Activated naive CD4-positive, alpha-beta T cell treated with anti-CD3 and anti-CD28 coated beads, Interleukin-2, amount 10 ng/mL, durations not matched to agents 7 days and 5 days (primary cell): ENCODE measurements around the gene ITSN2.

Source experiments
- CTCF ChIA-PET: fragments of 350-600 bp; sonication (Branson Sonifier 250); formaldehyde crosslinking; loops from one replicate; lab custom pipeline; 2021; ENCODE audit warnings: antibody characterized with exemption; lab: Charles Lee
- DNase-seq: peaks from one replicate; pipeline ENCODE4 v3.0.0-alpha.2; 2020
- H3K27ac Mint-ChIP-seq: one replicate; pipeline ENCODE4 v1.8.0; 2021; ENCODE audit warnings: mild to moderate bottlenecking, moderate library complexity, mixed read lengths
- H3K27me3 Mint-ChIP-seq: one replicate; pipeline ENCODE4 v1.8.0; 2021; ENCODE audit warnings: mild to moderate bottlenecking, mixed read lengths
- H3K36me3 Mint-ChIP-seq: one replicate; pipeline ENCODE4 v1.8.0; 2021; ENCODE audit warnings: mixed read lengths
- H3K4me1 Mint-ChIP-seq: one replicate; pipeline ENCODE4 v1.8.0; 2021; ENCODE audit warnings: mixed read lengths
- H3K4me3 Mint-ChIP-seq: one replicate; pipeline ENCODE4 v1.8.0; 2021; ENCODE audit warnings: mild to moderate bottlenecking, moderate library complexity, mixed read lengths
- H3K9me3 Mint-ChIP-seq: one replicate; pipeline ENCODE4 v1.8.0; 2021; ENCODE audit warnings: mixed read lengths

ITSN2 gene

DNA sequence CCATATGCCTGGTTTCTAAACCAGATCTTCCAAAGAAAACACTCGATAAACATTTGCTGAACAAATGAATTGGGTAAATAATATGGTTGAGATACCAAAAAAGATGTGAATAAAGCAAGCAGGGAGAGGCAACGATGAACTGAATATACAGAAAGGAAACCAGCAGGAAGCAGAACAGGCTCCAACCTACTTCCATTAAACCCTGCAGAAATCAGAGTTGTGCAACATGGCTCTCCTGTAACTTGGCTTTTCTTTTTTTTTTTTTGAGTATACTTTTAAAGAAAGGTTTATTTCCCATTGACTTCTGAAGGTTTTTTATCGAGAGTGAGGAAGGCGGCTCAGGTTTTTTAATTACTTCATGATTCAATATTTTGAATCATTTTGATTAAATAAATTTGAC lies 23.5 kb downstream of the ITSN2 start:
- peaks cover 9% of the 10 kb centered on the region for H3K36me3 Mint-ChIP-seq
- DNase-seq, result no peak
- H3K4me3 Mint-ChIP-seq, result no peak overlapping the region
- no peak overlapping the region for H3K27ac Mint-ChIP-seq
- H3K4me1 Mint-ChIP-seq, result peaks cover 22% of the 10 kb centered on the region
- no peaks in the 10 kb centered on the region for H3K9me3 Mint-ChIP-seq
- no peaks in the 10 kb centered on the region for H3K27me3 Mint-ChIP-seq
- CTCF ChIA-PET, result no interaction called here

DNA sequence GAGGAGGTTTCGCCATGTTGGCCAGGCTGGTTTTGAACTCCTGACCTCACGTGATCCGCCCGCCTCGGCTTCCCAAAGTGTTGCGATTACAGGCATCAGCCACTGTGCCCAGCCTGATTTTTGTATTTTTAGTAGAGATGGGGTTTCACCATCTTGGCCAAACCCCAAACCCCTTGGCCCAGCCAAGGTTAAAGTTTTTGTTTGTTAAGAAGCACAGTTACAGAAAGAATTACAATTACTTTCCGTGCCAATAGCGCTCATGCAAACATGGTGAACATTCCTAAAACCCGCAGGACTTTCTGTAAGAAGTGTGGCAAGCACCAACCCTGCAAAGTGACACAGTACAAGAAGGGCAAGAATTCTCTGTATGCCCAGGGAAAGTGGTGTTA lies 26.1 kb downstream of the ITSN2 start:
- no peaks in the 10 kb centered on the region for H3K9me3 Mint-ChIP-seq
- no peak overlapping the region for H3K4me3 Mint-ChIP-seq
- no peak overlapping the region for H3K27ac Mint-ChIP-seq
- CTCF ChIA-PET, result no interaction called here
- no peaks in the 10 kb centered on the region for H3K27me3 Mint-ChIP-seq
- DNase-seq, result no peak
- peaks cover 17% of the 10 kb centered on the region for H3K4me1 Mint-ChIP-seq
- peaks cover 8% of the 10 kb centered on the region for H3K36me3 Mint-ChIP-seq

DNA sequence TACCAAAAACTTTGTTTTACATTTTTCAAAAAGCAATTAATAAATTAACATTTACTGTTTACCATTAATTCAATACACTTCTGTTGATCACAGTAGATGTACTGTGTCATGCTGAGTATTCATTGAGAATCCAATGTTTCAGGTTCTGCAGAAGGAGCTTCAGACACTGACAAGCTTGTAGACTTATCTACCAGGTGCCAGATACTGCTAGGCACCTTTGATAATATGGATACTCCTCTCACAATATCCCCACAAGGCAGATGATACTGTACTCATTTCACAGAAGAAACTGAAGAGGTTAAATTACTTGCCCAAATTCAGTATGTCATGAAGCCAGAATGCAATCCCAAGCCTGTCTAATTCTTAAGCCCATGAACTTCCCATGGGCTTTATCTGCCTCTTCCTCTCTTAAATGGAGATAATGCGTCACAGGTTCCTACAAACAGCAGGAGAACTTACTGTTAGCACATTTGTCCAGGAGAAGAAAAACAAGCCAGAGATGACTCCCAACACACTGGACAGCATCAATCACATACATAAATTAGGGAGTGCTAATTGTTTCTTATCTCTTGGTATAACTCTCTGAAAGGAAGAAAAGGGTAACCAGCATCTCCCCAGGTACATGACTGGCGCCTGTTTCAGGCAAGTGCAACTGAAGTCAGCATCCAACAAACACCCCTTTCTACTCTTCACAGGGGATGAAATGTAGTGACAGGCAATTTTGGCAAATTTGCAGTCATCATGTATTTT lies 27.4 kb downstream of the ITSN2 start:
- CTCF ChIA-PET, result no interaction called here
- Mint-ChIP-seq H3K27me3 (no peaks in the 10 kb centered on the region), H3K9me3 (no peaks in the 10 kb centered on the region), H3K4me3 (no peak overlapping the region), H3K4me1 (peaks cover 12% of the 10 kb centered on the region), H3K27ac (no peak overlapping the region), H3K36me3 (peaks cover 5% of the 10 kb centered on the region)
- no peak for DNase-seq

DNA sequence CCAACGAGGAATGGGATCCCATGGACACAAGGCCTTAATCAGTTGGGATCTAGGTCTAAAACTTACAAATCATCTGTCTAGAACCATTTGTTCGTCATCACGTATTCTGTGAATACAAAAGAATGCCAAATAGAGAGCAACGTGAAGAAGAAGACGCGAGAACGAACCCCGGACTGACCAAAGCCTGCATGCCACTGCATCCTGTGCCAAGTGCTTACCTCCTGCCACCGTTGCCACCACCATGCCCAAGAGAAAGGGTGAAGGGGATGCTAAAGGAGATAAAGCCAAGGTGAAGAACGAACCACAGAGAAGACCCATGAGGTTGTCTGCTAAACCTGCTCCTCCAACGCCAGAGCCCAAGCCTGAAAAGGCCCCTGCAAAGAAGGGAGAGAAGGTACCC lies 30.2 kb downstream of the ITSN2 start:
- DNase-seq, result no peak
- CTCF ChIA-PET, result no interaction called here
- no peak overlapping the region for H3K27ac Mint-ChIP-seq
- no peaks in the 10 kb centered on the region for H3K27me3 Mint-ChIP-seq
- H3K36me3 Mint-ChIP-seq, result peaks cover 8% of the 10 kb centered on the region
- peaks cover 12% of the 10 kb centered on the region for H3K4me1 Mint-ChIP-seq
- H3K4me3 Mint-ChIP-seq, result no peak overlapping the region
- no peaks in the 10 kb centered on the region for H3K9me3 Mint-ChIP-seq

DNA sequence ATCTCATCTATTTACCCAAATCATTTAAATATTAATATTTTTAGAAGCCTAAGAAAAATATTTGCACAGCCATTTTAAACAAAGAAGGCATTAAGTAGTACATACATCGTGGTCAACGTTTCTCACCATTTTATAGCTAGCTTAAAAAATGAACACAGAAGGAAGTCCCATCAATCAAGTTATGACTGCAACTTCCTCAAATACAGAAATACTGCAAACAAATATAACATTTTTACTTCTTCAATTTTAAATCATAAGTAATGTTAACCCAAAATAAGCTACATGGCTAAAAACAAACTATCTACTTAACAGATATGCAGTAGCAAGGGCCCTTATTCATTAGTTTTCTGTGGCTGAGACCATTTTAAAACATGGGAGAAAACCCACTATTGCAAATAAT lies 30.6 kb downstream of the ITSN2 start:
- CTCF ChIA-PET, result no interaction called here
- Mint-ChIP-seq H3K36me3 (peaks cover 8% of the 10 kb centered on the region), H3K27me3 (no peaks in the 10 kb centered on the region), H3K4me3 (no peak overlapping the region), H3K4me1 (peaks cover 12% of the 10 kb centered on the region), H3K9me3 (no peaks in the 10 kb centered on the region), H3K27ac (no peak overlapping the region)
- DNase-seq, result no peak

DNA sequence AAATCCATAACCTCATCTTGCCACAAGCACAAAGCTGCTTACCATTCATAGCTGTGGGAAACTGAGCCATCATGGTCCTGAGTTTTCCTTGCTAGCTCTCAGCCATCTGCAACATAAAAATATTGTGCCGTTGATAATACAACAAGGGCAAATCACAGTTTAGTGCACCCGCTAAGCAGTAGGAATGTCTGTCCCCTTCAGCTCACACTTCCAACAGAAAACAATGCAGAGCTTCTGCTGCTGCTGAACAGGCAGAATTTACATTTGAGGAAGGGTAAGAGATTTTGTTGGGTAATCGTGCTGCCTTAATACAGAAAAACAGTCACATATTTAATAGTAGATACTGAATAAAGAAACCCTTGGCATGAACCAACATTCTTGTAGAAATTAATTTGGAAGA lies 32.3 kb downstream of the ITSN2 start:
- H3K4me1 Mint-ChIP-seq, result peaks cover 5% of the 10 kb centered on the region
- no peaks in the 10 kb centered on the region for H3K9me3 Mint-ChIP-seq
- H3K4me3 Mint-ChIP-seq, result no peak overlapping the region
- no peak for DNase-seq
- no peak overlapping the region for H3K27ac Mint-ChIP-seq
- CTCF ChIA-PET, result no interaction called here
- no peaks in the 10 kb centered on the region for H3K27me3 Mint-ChIP-seq
- peaks cover 13% of the 10 kb centered on the region for H3K36me3 Mint-ChIP-seq

DNA sequence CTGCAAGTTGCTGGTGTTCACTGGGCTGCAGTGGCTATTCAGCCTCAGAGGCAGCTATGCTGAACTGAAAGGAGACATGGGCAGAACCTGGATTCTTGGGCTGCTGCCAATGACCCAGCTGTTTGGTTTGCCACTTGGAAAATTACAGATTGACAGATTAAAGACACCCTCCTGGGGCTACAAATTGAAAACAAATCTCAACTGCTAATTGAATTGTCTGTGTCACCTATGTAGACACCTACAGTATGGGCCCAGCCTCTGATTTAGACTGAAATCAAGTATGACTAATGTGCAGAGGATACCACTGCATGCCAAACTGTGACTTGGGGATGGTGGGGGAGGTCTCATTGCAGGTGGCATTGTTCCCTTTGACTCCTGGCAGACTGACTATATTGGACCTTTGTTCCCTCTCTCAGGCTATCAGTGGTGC lies 42.8 kb downstream of the ITSN2 start:
- no peak overlapping the region for H3K4me3 Mint-ChIP-seq
- peaks cover 5% of the 10 kb centered on the region for H3K4me1 Mint-ChIP-seq
- H3K9me3 Mint-ChIP-seq, result no peaks in the 10 kb centered on the region
- no peaks in the 10 kb centered on the region for H3K27me3 Mint-ChIP-seq
- DNase-seq, result no peak
- CTCF ChIA-PET, result no interaction called here
- no peak overlapping the region for H3K27ac Mint-ChIP-seq
- H3K36me3 Mint-ChIP-seq, result peaks cover 8% of the 10 kb centered on the region

DNA sequence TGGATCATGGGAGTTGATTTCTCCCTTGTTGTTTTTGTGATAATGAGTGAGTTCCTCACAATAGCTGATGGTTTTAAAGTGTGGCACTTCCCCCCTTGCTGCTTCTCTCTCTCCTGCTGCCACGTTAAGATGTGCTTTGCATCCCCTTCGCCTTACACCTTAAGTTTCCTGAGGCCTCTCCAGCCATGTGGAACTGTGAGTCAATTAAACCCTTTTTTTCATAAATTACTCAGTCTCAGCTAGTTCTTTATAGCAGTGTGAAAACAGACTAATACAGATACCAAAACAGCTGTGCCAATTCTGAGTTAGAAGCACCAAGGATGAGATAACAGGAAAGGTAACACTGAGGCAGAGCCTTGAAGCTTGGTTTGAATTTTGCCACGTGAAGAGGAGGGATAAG lies 44.7 kb downstream of the ITSN2 start:
- DNase-seq, result no peak
- H3K9me3 Mint-ChIP-seq, result no peaks in the 10 kb centered on the region
- peaks cover 14% of the 10 kb centered on the region for H3K36me3 Mint-ChIP-seq
- CTCF ChIA-PET, result no interaction called here
- H3K4me1 Mint-ChIP-seq, result peaks cover 5% of the 10 kb centered on the region
- H3K27me3 Mint-ChIP-seq, result no peaks in the 10 kb centered on the region
- H3K27ac Mint-ChIP-seq, result no peak overlapping the region
- no peak overlapping the region for H3K4me3 Mint-ChIP-seq

DNA sequence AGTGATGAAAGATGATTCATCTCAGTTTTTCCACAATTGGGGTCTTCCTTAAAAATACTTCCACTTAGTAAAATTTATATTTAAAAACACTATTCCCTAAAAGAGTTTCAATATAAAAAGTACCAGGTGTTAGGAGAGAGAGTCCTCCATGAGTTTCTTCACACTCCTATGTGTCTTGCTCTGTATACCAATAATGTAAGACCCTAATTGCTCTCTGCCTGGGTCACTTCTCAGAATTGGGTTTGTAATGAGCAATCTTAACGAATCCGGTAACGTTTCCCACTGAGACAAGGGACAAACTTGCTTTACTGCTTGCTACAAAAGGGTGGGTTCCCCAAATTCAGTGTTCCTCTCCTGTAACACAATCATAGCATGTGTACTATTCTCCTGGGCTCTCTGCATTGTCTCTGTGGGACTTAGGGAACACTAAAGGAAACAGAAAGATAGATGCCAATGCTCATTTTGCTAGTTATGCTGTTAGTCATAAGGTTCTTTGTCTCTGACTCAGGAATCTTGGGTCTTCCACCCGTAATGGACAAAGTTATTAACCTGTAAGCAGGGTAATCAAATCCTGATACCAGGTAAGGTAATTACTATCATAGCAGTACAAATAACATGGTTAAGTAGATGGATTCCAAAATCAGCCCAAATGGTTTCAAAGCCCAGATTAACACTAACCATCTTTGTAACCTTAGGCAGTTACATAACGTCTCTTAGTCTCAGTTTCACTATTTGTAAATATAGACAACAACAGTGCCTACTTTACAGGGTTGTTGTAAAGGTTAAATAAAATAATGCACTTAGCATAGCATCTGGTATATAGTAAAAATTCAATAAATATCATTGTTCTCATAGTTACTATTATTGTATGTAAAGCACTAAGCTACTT lies 46.3 kb downstream of the ITSN2 start:
- Mint-ChIP-seq H3K27ac (no peak overlapping the region), H3K4me1 (peaks cover 5% of the 10 kb centered on the region), H3K9me3 (no peaks in the 10 kb centered on the region), H3K27me3 (no peaks in the 10 kb centered on the region), H3K4me3 (no peak overlapping the region), H3K36me3 (peaks cover 17% of the 10 kb centered on the region)
- CTCF ChIA-PET, result no interaction called here
- DNase-seq, result no peak

DNA sequence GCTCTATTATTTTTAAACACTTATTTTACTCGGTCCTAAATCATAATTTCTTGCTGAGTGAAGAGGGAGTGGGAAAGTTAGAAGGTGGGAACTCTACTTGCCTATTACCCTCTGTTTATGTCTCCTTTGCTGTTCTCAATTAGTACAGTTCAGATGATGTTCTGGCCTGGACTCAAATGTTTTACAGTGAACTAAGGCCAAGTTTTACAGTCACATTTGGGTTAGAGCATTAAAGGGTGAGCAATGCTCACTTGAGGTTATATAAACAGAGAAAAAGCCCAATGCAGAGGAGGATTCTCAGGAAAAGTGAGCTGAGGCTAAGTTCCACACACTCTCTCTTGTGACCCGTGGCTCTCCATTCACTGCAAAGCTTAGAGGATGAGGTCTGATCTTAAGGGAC lies 52.4 kb downstream of the ITSN2 start:
- no peak overlapping the region for H3K27ac Mint-ChIP-seq
- H3K4me1 Mint-ChIP-seq, result no peaks in the 10 kb centered on the region
- H3K36me3 Mint-ChIP-seq, result peaks cover 35% of the 10 kb centered on the region
- H3K27me3 Mint-ChIP-seq, result no peaks in the 10 kb centered on the region
- no peaks in the 10 kb centered on the region for H3K9me3 Mint-ChIP-seq
- H3K4me3 Mint-ChIP-seq, result no peak overlapping the region
- CTCF ChIA-PET, result interaction anchor here (1.2 kb wide), 1 partner anchor 14 kb away, joined by 3 read pairs; no protein-coding TSS in a partner anchor
- DNase-seq, result no peak

DNA sequence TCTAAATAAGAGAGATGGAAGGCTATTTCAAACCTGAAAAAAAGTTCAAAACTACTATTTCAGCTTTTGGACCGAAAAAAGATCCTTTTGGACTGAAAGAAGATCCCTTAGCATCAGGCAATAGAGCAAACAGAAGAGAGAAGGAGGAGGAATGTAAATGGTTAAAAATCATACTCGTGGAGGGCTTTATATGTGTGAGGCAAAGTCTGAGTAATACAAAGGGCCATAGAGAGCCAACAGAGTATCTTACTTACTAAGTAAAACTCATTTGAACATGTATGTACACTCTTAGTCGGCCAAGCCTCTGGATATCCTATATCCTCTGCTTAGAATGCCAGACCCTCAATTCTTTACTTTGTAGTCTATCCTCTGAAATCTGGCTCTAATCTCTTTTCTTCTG lies 55.7 kb downstream of the ITSN2 start:
- Mint-ChIP-seq H3K27ac (no peak overlapping the region), H3K27me3 (no peaks in the 10 kb centered on the region), H3K4me3 (no peak overlapping the region), H3K9me3 (no peaks in the 10 kb centered on the region), H3K36me3 (peaks cover 39% of the 10 kb centered on the region), H3K4me1 (no peaks in the 10 kb centered on the region)
- CTCF ChIA-PET, result interaction anchor here (0.8 kb wide), 1 partner anchor 289 kb away, joined by 3 read pairs; no protein-coding TSS in a partner anchor
- DNase-seq, result no peak

DNA sequence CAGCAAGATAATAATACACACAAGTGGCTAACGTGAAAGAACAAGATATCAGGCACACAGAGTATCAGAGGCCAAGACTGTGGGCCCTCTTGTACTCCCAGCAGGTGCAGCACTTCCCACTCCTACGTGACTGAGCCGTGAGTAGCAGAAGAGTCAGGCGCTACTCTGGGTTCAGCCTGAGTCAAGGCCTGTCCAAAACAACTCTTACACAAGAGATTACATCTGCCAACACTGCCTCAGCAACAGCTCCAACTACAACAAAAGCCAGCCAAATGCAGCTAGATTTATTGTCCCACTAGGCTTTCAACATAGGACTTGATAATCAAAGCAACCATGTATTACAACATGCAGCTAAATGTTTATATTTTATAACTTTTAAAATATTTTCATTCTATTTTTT lies 56.2 kb downstream of the ITSN2 start:
- Mint-ChIP-seq H3K9me3 (no peaks in the 10 kb centered on the region), H3K4me3 (no peak overlapping the region), H3K36me3 (peaks cover 40% of the 10 kb centered on the region), H3K27ac (no peak overlapping the region), H3K27me3 (no peaks in the 10 kb centered on the region), H3K4me1 (no peaks in the 10 kb centered on the region)
- no peak for DNase-seq
- CTCF ChIA-PET, result interaction anchor here (0.6 to 0.8 kb wide), 2 partner anchors 288 to 314 kb away, joined by 3 read pairs; no protein-coding TSS in a partner anchor

DNA sequence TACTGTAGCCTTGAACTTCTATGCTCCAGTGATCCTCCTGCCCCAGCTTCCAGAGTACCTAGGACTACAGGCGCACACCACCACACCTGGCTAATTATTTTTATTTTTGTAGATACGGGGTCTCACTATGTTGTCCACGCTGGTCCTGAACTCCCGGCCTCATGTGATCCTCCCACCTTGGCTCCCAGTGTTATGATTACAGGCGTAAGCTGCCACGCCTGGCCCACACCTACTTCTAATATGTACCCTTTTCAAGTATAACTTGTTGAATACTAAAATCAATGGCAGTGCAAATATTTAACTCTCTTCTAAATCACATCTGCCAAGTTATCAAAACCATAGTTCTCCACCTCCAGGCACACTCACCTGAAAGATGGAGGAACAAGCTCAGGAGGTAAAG lies 58.7 kb downstream of the ITSN2 start:
- Mint-ChIP-seq H3K27ac (no peak overlapping the region), H3K9me3 (no peaks in the 10 kb centered on the region), H3K27me3 (no peaks in the 10 kb centered on the region), H3K4me3 (no peak overlapping the region), H3K4me1 (no peaks in the 10 kb centered on the region), H3K36me3 (peaks cover 49% of the 10 kb centered on the region)
- DNase-seq, result no peak
- CTCF ChIA-PET, result interaction anchor here (0.7 kb wide), 1 partner anchor 114 kb away, joined by 5 read pairs; no protein-coding TSS in a partner anchor

DNA sequence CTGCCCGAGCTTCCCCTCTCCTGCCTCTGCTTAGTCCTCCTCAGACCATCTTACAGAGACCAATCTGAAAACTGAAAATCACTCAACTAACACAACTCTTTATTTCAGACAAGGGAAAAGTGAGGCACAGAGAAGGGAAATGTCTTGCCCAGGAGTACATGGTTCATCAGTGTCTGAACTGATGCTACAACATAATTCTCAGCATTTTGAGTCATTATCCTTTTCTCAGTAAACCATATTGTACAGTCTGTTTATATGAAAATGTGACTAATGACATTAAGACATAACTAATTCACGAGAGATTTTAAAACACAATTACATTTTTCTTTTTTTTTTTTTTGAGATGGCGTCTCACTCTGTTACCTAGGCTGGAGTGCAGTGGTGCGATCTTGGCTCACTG lies 62.7 kb downstream of the ITSN2 start:
- H3K9me3 Mint-ChIP-seq, result no peaks in the 10 kb centered on the region
- no peak overlapping the region for H3K4me3 Mint-ChIP-seq
- DNase-seq, result no peak
- no peak overlapping the region for H3K27ac Mint-ChIP-seq
- H3K27me3 Mint-ChIP-seq, result no peaks in the 10 kb centered on the region
- H3K4me1 Mint-ChIP-seq, result no peaks in the 10 kb centered on the region
- CTCF ChIA-PET, result no interaction called here
- peaks cover 61% of the 10 kb centered on the region for H3K36me3 Mint-ChIP-seq
